Neutrophil (primary cell): ENCODE measurements around the gene SREK1IP1.

ENCODE experiments used
- H3K27ac ChIP-seq: fragments of 200-600 bp; sonication (generic); 2 replicates; pipeline ENCODE4 v1.5.1; 2016; ENCODE audit warnings: mild to moderate bottlenecking, moderate library complexity
- H3K27me3 ChIP-seq: fragments of 200-600 bp; sonication (generic); 2 replicates; pipeline ENCODE4 v1.6.0; 2016; ENCODE audit warnings: mild to moderate bottlenecking
- H3K36me3 ChIP-seq: fragments of 200-600 bp; sonication (generic); 2 replicates; pipeline ENCODE4 v1.5.1; 2017
- H3K4me1 ChIP-seq, 2 experiments: fragments of 200-600 bp in 1 of 2; sonication (generic) in 1 of 2; 1 replicate in 1 of 2; 2 replicates in 1 of 2; pipeline versions ENCODE4 v1.5.1 to v1.6.1; 2013 to 2016; ENCODE audit warnings: low read depth in 1 of 2, low read length in 1 of 2, mild to moderate bottlenecking in 1 of 2, moderate library complexity in 1 of 2; ENCODE audit not compliant: control insufficient read depth in 1 of 2, insufficient read depth in 1 of 2
- H3K4me3 ChIP-seq, 2 experiments: fragments of 200-600 bp in 1 of 2; sonication (generic) in 1 of 2; 1 replicate in 1 of 2; 2 replicates in 1 of 2; pipeline ENCODE4 v1.5.1; 2013 to 2016; ENCODE audit warnings: low read depth in 1 of 2, low read length in 1 of 2, mild to moderate bottlenecking in 1 of 2, moderate library complexity in 1 of 2
- H3K9me3 ChIP-seq: fragments of 200-600 bp; sonication (generic); 2 replicates; pipeline ENCODE4 v1.5.1; 2016
- TF ChIP-seq, protein P1 (sequence below): fragments of 200-600 bp; sonication (generic); IDR thresholded peaks from 2 replicates; pipeline ENCODE4 v1.5.1; 2016; ENCODE audit warnings: antibody characterized with exemption

The SREK1IP1 gene

GRCh38 chr5:64775291-64775690 lies 6.8 kb upstream of the SREK1IP1 start:
- no peak overlapping the region for H3K4me3 ChIP-seq
- peak overlapping the region; percentile 71 for H3K27ac ChIP-seq
- no peaks in the 10 kb centered on the region for H3K27me3 ChIP-seq
- TF ChIP-seq, protein P1, sequence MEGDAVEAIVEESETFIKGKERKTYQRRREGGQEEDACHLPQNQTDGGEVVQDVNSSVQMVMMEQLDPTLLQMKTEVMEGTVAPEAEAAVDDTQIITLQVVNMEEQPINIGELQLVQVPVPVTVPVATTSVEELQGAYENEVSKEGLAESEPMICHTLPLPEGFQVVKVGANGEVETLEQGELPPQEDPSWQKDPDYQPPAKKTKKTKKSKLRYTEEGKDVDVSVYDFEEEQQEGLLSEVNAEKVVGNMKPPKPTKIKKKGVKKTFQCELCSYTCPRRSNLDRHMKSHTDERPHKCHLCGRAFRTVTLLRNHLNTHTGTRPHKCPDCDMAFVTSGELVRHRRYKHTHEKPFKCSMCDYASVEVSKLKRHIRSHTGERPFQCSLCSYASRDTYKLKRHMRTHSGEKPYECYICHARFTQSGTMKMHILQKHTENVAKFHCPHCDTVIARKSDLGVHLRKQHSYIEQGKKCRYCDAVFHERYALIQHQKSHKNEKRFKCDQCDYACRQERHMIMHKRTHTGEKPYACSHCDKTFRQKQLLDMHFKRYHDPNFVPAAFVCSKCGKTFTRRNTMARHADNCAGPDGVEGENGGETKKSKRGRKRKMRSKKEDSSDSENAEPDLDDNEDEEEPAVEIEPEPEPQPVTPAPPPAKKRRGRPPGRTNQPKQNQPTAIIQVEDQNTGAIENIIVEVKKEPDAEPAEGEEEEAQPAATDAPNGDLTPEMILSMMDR = no peak
- no peaks in the 10 kb centered on the region for H3K9me3 ChIP-seq
- H3K36me3 ChIP-seq = no peaks in the 10 kb centered on the region
- peaks cover 26 to 37% of the 10 kb centered on the region in 2 experiments for H3K4me1 ChIP-seq

GRCh38 chr5:64773533-64773932 lies 5.0 kb upstream of the SREK1IP1 start:
- Histone ChIP-seq H3K36me3 (no peaks in the 10 kb centered on the region), H3K4me3 (no peak overlapping the region), H3K4me1 (peaks cover 38 to 46% of the 10 kb centered on the region in 2 experiments), H3K27ac (no peak overlapping the region), H3K9me3 (no peaks in the 10 kb centered on the region), H3K27me3 (no peaks in the 10 kb centered on the region)
- TF ChIP-seq, protein P1 = no peak

DNA sequence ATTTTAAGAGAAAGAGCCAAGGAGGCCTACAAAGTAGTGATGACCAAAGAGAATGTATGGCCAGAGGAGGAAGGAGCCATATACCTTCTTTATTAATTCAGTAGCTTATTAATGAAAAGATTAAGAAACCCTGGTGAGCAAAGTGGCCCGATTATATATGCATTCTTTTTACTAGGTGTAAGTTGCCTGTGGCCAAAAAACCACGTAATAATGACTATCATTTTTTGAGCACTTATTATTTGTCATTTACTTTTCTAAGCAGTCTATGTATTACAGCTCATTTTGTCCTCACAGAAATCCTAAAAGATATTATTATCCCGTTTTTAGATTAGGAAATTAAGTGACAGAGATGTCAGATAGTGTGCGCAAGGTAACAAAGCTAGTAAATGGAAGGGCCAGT lies 3.2 kb upstream of the SREK1IP1 start:
- Histone ChIP-seq H3K4me3 (no peak overlapping the region), H3K36me3 (no peaks in the 10 kb centered on the region), H3K9me3 (no peaks in the 10 kb centered on the region), H3K27ac (no peak overlapping the region), H3K27me3 (no peaks in the 10 kb centered on the region), H3K4me1 (peaks cover 54 to 61% of the 10 kb centered on the region in 2 experiments)
- TF ChIP-seq, protein P1 = no peak

DNA sequence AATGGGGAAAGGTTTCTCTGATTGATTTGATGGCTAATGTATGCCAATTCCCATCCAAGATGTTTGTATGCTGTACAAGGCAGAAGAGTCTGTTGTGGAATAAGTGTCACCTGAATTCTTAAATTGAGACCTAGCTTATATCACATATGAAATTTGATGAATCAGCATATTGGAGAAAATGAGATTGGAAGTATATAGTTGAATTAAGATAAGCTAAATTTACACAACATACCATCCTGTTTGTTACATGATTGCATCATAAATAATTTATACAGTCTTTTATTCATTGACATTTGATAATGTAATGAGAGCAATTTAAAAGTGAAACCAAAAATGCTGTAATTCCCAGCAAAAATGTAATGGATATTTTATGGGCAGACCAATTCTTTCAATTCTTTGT lies 1.4 kb upstream of the SREK1IP1 start:
- Histone ChIP-seq H3K4me1 (peaks cover 50 to 62% of the 10 kb centered on the region in 2 experiments), H3K36me3 (no peaks in the 10 kb centered on the region), H3K4me3 (no peak overlapping the region), H3K9me3 (no peaks in the 10 kb centered on the region), H3K27ac (no peak overlapping the region), H3K27me3 (no peaks in the 10 kb centered on the region)
- TF ChIP-seq, protein P1 = no peak

- no peaks in the 10 kb centered on the region for H3K9me3 ChIP-seq
- H3K4me1 ChIP-seq = peaks cover 43% of the 10 kb centered on the region in 2 experiments
- H3K27me3 ChIP-seq = no peaks in the 10 kb centered on the region
- H3K36me3 ChIP-seq = no peaks in the 10 kb centered on the region
- H3K27ac ChIP-seq = peak overlapping the region; percentile 86
- H3K4me3 ChIP-seq = peak overlapping the region; percentile 81 to 87
- TF ChIP-seq, protein P1 = no peak
Measured at GRCh38 chr5:64767959-64768357, 533 bp downstream of the SREK1IP1 start.

DNA sequence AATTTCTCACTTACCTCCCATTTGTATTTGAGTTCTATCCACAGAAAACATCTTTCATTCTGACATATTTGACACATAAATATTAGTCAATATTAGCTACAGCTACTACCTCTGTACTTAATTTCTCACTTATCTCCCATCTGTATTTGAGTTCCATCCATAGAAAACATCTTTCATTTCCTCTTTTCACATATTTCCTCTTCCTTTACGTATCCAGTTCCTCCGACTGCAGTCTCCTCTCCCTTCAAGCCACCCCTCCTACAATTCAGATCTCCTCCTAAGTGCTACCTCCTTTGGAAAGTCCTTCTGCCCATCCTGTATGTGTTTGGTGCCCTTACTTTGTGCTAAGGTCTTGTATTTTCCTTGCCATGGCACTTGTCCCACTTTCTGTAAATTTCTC lies 1.6 kb downstream of the SREK1IP1 start:
- peaks cover 43% of the 10 kb centered on the region in 2 experiments for H3K4me1 ChIP-seq
- H3K27me3 ChIP-seq = no peaks in the 10 kb centered on the region
- no peaks in the 10 kb centered on the region for H3K36me3 ChIP-seq
- no peaks in the 10 kb centered on the region for H3K9me3 ChIP-seq
- H3K27ac ChIP-seq = peak overlapping the region; percentile 86
- TF ChIP-seq, protein P1 = no peak
- H3K4me3 ChIP-seq = peak overlapping the region; percentile 81 to 87
